Measurements from ENCODE around the gene GIMAP5.

The GIMAP5 gene

GRCh38 chr7:150737265-150738055, at the start of gene GIMAP5:
Gene GIMAP5, plus strand, starts transcription at chr7:150737418. Its CDS starts 3,467 bp downstream, at chr7:150740885.
- DNase-seq: no peak

GRCh38 chr7:150688630-150689029, 48.6 kb upstream of the GIMAP5 start:
- DNase-seq: no peak

GRCh38 chr7:150695654-150696053, 41.6 kb upstream of the GIMAP5 start:
- no peak for DNase-seq

- no peak for DNase-seq
These were observed 34.0 kb upstream of the GIMAP5 start for GRCh38 chr7:150703209-150703608.

- DNase-seq: no peak
These were observed 21.9 kb upstream of the GIMAP5 start for GRCh38 chr7:150715293-150715692.

GRCh38 chr7:150715738-150716137, 21.5 kb upstream of the GIMAP5 start:
- DNase-seq: no peak

GRCh38 chr7:150716368-150716767, 20.9 kb upstream of the GIMAP5 start, which contains the start of gene GIMAP1:
Gene GIMAP1, plus strand, starts transcription at chr7:150716613. Its CDS starts 2,435 bp downstream, at chr7:150719048.
- no peak for DNase-seq

GRCh38 chr7:150716939-150717338, 20.3 kb upstream of the GIMAP5 start:
- DNase-seq: no peak

GRCh38 chr7:150717814-150718420, 19.3 kb upstream of the GIMAP5 start:
- no peak for DNase-seq

GRCh38 chr7:150719436-150719835, 17.8 kb upstream of the GIMAP5 start:
- no peak for DNase-seq

GRCh38 chr7:150719960-150720891, 17.0 kb upstream of the GIMAP5 start:
- DNase-seq: no peak

GRCh38 chr7:150721970-150722373, 15.2 kb upstream of the GIMAP5 start:
- DNase-seq: no peak

- no peak for DNase-seq
These were observed 14.7 kb upstream of the GIMAP5 start for GRCh38 chr7:150722431-150722931.

GRCh38 chr7:150723467-150723866, 13.8 kb upstream of the GIMAP5 start:
- no peak for DNase-seq

GRCh38 chr7:150727381-150727780, 9.8 kb upstream of the GIMAP5 start:
- DNase-seq: no peak

- no peak for DNase-seq
These were observed 9.2 kb upstream of the GIMAP5 start for GRCh38 chr7:150728011-150728410.

GRCh38 chr7:150728609-150729008, 8.6 kb upstream of the GIMAP5 start:
- no peak for DNase-seq

GRCh38 chr7:150731916-150732315, 5.3 kb upstream of the GIMAP5 start:
- no peak for DNase-seq

GRCh38 chr7:150732786-150733481, 4.3 kb upstream of the GIMAP5 start:
- no peak for DNase-seq

- no peak for DNase-seq
These were observed 3.6 kb upstream of the GIMAP5 start for GRCh38 chr7:150733482-150734095.

GRCh38 chr7:150734254-150734653, 3.0 kb upstream of the GIMAP5 start:
- DNase-seq: no peak
